Mammary epithelial cell (primary cell): ENCODE results near the gene PTPRH.

ENCODE experiments used
- CTCF ChIP-seq, 2 donors: IDR thresholded peaks in 1 of 2; conservative IDR thresholded peaks in 1 of 2; 2 replicates each; pipeline ENCODE4 v1.5.1; 2011 to 2012; ENCODE audit warnings: inconsistent platforms in 2 of 2, low read length in 2 of 2, mild to moderate bottlenecking in 2 of 2, control low read depth in 1 of 2, low read depth in 1 of 2; ENCODE audit not compliant: insufficient read depth in 1 of 2; ENCODE audit errors: extremely low read depth in 1 of 2
- EZH2 ChIP-seq: IDR thresholded peaks from 2 replicates; pipeline ENCODE4 v1.6.1; 2012; ENCODE audit warnings: low read length, inconsistent platforms, borderline replicate concordance

GRCh38 chr19:55131421-55131820 is 77.9 kb downstream of the PTPRH start:
- no peak for TF ChIP-seq CTCF (conservative IDR thresholded peaks at IDR 0.05 in 1 of 2, IDR thresholded peaks at IDR 0.05 in 1 of 2; ENCODE audit: extremely low read depth in 1 of 2, insufficient read depth in 1 of 2, low read depth in 1 of 2, low read length in 2 of 2)
- TF ChIP-seq EZH2 = no peak
